Transverse colon (tissue), 4 donors: Measurements from ENCODE around the gene LPAR1.

Experiments used
- EP300 ChIP-seq: sonication (generic); formaldehyde crosslinking; IDR thresholded peaks from one replicate; pipeline ENCODE4 v1.6.1; 2017; ENCODE audit warnings: antibody characterized with exemption, low read depth
- POLR2A ChIP-seq: fragments of 450-650 bp; IDR thresholded peaks from one replicate; pipeline ENCODE4 v1.6.1; 2016; ENCODE audit warnings: antibody characterized with exemption, mild to moderate bottlenecking, moderate library complexity
- POLR2AphosphoS5 ChIP-seq, 3 donors: sonication (generic); formaldehyde crosslinking; IDR thresholded peaks; one replicate each; pipeline ENCODE4 v1.6.1; 2016; ENCODE audit warnings: antibody characterized with exemption in 3 of 3
- TF ChIP-seq, protein P1 (sequence below), 5 experiments: fragments of 200-600 bp in 3 of 5; fragments of 450-650 bp in 2 of 5; sonication (generic) in 3 of 5; IDR thresholded peaks; 1 replicate in 2 of 5; 2 replicates in 3 of 5; pipeline ENCODE4 v1.5.1; 2016 to 2017; ENCODE audit warnings: antibody characterized with exemption in 5 of 5, inconsistent platforms in 3 of 5, mild to moderate bottlenecking in 2 of 5, moderate library complexity in 1 of 5

DNA sequence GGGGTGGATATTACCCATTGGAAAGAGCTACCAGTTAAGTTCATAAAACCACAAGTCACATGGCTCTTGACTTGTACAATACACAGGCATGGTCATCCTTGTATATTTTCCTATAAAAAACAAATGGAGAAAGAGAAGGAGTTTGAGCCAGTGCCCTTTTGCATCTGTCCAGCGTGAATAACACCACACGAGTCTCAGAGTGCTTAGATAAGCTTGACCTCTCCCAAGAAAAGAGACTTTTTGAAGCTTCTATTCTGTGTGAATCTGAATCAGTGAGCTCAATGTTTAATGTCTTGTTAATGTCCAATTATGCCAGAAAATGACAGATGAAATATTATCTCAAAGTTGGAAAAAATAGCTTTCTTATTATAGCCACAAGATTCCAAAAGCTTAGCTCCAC is 30.9 kb upstream of the LPAR1 start:
- TF ChIP-seq POLR2AphosphoS5 (IDR thresholded peaks at IDR 0.05) (no peak), EP300 (no peak), POLR2A (no peak)
- TF ChIP-seq, protein P1, sequence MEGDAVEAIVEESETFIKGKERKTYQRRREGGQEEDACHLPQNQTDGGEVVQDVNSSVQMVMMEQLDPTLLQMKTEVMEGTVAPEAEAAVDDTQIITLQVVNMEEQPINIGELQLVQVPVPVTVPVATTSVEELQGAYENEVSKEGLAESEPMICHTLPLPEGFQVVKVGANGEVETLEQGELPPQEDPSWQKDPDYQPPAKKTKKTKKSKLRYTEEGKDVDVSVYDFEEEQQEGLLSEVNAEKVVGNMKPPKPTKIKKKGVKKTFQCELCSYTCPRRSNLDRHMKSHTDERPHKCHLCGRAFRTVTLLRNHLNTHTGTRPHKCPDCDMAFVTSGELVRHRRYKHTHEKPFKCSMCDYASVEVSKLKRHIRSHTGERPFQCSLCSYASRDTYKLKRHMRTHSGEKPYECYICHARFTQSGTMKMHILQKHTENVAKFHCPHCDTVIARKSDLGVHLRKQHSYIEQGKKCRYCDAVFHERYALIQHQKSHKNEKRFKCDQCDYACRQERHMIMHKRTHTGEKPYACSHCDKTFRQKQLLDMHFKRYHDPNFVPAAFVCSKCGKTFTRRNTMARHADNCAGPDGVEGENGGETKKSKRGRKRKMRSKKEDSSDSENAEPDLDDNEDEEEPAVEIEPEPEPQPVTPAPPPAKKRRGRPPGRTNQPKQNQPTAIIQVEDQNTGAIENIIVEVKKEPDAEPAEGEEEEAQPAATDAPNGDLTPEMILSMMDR (IDR thresholded peaks at IDR 0.05) = no peak
